ENCODE data around the gene C17orf67. TPM values are rescaled to one million over a fixed set of nuclear protein-coding genes. Genes with fewer than 3 reads are reported as not detected.

Gene C17orf67, protein sequence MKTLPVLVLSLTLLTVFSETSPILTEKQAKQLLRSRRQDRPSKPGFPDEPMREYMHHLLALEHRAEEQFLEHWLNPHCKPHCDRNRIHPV
- total RNA-seq = 3.7 and 4.2 TPM in 2 replicates

- DNase-seq (ENCODE audit: low spot score) = peak; percentile 97
- H3K4me1 Mint-ChIP-seq (ENCODE audit: low read depth) = peaks cover 43% of the 10 kb centered on the region
Observed at GRCh38 chr17:56833809-56834379, at the start of gene C17orf67, which contains the start of gene DGKE. Gene C17orf67, minus strand, starts transcription at chr17:56833920. Its CDS starts 18,110 bp downstream, at chr17:56815810. Gene DGKE, plus strand, starts transcription at chr17:56834151. Its CDS starts 645 bp downstream, at chr17:56834796.

DNA sequence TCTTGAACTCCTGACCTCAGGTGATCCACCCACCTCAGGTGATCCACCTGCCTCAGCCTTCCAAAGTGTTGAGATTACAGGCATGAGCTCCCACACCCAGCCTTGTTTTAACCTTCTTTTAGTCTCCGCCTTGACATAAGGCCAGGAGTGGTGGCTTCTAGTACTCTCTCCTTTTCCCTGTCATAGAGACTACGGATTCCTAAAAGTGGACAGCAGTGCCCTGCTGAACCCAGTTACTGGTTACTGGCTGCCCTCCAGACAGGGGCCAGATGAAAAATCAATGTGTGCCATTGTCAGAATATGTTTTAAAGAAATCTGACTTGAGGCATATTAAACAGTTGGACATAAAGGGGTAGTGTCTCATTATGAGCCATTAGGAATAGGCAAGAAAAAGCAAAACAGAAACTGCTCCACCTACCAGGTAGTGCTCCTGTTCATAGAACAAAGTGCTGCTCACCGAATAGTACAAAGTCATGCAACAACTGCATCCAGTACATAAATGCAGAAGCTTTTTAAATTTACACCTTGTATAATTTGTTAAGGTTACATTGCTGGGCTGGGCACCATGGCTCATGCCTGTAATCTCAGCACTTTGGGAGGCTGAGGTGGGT, 48.1 kb upstream of the C17orf67 start:
- no peak for DNase-seq (ENCODE audit: low spot score)
- Mint-ChIP-seq H3K27ac (no peak overlapping the region), H3K27me3 (ENCODE audit: low read depth) (no peaks in the 10 kb centered on the region), H3K36me3 (ENCODE audit: low read depth) (peaks cover 18% of the 10 kb centered on the region), H3K9me3 (no peaks in the 10 kb centered on the region), H3K4me1 (ENCODE audit: low read depth) (peaks cover 5% of the 10 kb centered on the region), H3K4me3 (ENCODE audit: low read depth) (no peak overlapping the region)
- intact Hi-C loops (cut with micrococcal nuclease) = no loop called here

More at GRCh38 chr17:56833809-56834379, at the start of gene C17orf67, which contains the start of gene DGKE:
- no peaks in the 10 kb centered on the region for H3K9me3 Mint-ChIP-seq
- H3K27ac Mint-ChIP-seq = peak within 1 kb of the TSS; percentile 93
- H3K4me3 Mint-ChIP-seq (ENCODE audit: low read depth) = peak within 1 kb of the TSS; percentile 94
- H3K36me3 Mint-ChIP-seq (ENCODE audit: low read depth) = peaks cover 53% of the 10 kb centered on the region
- H3K27me3 Mint-ChIP-seq (ENCODE audit: low read depth) = no peaks in the 10 kb centered on the region
- intact Hi-C loops (cut with micrococcal nuclease) = loop anchor here (1.0 to 5.0 kb wide), 5 partner anchors 47 to 251 kb away; partner anchors contain the start of genes AKAP1, COIL and TRIM25

GRCh38 chr17:56880571-56880970, 46.9 kb upstream of the C17orf67 start:
- Mint-ChIP-seq H3K4me3 (ENCODE audit: low read depth) (no peak overlapping the region), H3K36me3 (ENCODE audit: low read depth) (peaks cover 11% of the 10 kb centered on the region), H3K27ac (no peak overlapping the region), H3K9me3 (no peaks in the 10 kb centered on the region), H3K4me1 (ENCODE audit: low read depth) (peaks cover 5% of the 10 kb centered on the region), H3K27me3 (ENCODE audit: low read depth) (no peaks in the 10 kb centered on the region)
- no peak for DNase-seq (ENCODE audit: low spot score)
- intact Hi-C loops (cut with micrococcal nuclease) = no loop called here

DNA sequence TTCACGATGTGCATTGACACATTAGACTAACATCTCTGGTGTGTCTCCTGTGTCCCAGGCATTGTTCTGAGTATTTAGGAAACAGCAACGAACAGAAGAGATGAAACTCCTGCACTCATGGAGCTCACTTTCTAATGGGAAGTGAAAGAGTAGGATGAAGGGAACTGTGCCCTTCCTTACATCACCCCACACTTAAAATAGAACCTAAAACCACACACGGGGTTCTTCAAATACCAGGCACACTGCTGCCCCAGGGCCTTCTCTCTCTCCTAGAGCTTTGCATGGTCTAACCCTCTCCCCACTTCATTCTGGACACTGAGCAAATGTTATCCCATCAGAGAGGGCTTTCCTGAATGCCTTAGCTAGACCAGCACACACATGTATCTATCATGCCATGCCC, 46.4 kb upstream of the C17orf67 start:
- H3K27ac Mint-ChIP-seq = no peak overlapping the region

GRCh38 chr17:56879280-56879679, 45.6 kb upstream of the C17orf67 start:
- H3K4me1 Mint-ChIP-seq (ENCODE audit: low read depth) = no peaks in the 10 kb centered on the region
- H3K36me3 Mint-ChIP-seq (ENCODE audit: low read depth) = peaks cover 5% of the 10 kb centered on the region
- H3K9me3 Mint-ChIP-seq = no peaks in the 10 kb centered on the region
- no peaks in the 10 kb centered on the region for H3K27me3 Mint-ChIP-seq (ENCODE audit: low read depth)
- no peak overlapping the region for H3K27ac Mint-ChIP-seq
- DNase-seq (ENCODE audit: low spot score) = no peak
- intact Hi-C loops (cut with micrococcal nuclease) = no loop called here
- H3K4me3 Mint-ChIP-seq (ENCODE audit: low read depth) = no peak overlapping the region

More for the DNA sequence above, 46.4 kb upstream of the C17orf67 start:
- no peaks in the 10 kb centered on the region for H3K27me3 Mint-ChIP-seq (ENCODE audit: low read depth)
- no peak overlapping the region for H3K4me3 Mint-ChIP-seq (ENCODE audit: low read depth)
- H3K9me3 Mint-ChIP-seq = no peaks in the 10 kb centered on the region
- intact Hi-C loops (cut with micrococcal nuclease) = no loop called here
- DNase-seq (ENCODE audit: low spot score) = no peak
- H3K36me3 Mint-ChIP-seq (ENCODE audit: low read depth) = peaks cover 7% of the 10 kb centered on the region
- H3K4me1 Mint-ChIP-seq (ENCODE audit: low read depth) = peaks cover 2% of the 10 kb centered on the region

DNA sequence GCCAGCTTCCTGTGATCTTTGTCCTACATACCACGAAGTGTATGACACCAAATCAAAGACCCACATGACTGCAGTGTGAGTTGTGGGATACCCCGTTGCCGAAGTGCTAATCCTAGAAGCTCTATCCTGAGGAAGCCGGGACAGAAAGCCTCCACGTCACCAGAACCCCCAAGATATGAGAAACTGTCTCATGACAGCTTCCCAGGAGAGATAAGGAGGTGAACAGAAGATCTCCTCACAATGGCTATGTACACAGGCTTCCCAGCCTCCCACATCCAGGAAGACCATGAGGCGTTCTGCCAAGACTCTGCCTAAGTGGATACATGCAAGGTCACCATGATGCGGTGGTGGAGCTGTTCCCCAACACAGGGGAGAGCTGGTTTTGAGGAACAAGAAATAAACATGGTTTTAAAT, 43.1 kb upstream of the C17orf67 start:
- Mint-ChIP-seq H3K4me1 (ENCODE audit: low read depth) (no peaks in the 10 kb centered on the region), H3K27me3 (ENCODE audit: low read depth) (peaks cover 3% of the 10 kb centered on the region), H3K36me3 (ENCODE audit: low read depth) (no peaks in the 10 kb centered on the region), H3K4me3 (ENCODE audit: low read depth) (no peak overlapping the region), H3K27ac (no peak overlapping the region), H3K9me3 (no peaks in the 10 kb centered on the region)
- intact Hi-C loops (cut with micrococcal nuclease) = no loop called here
- no peak for DNase-seq (ENCODE audit: low spot score)

DNA sequence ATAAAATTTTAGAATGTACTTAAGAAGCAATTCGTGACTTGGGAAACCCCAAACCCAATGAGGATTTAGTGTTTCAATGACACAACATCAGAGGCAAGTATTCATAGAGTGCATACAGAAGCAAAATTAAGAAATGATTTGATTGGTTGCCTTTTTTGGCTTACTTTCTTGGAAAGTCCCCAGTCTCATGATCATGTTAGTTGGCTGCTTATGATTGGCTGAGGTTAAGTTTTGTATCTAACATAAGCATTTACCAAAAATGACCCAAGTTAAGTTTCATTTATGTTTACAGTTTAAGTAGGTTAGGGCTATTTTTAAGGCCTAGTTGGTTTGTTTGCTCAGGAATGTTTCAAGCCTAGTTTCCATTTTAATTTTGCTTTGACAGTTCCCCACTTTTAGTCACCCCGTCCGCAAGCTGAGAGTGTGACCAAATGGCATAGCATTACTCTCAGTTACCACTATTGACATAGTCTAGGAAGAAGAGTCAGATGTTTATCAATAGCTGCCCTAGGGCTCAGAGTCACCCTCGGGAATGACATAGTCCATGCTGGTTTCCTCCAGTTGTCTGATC, 36.4 kb upstream of the C17orf67 start:
- intact Hi-C loops (cut with micrococcal nuclease) = no loop called here
- Mint-ChIP-seq H3K27me3 (ENCODE audit: low read depth) (peaks cover 3% of the 10 kb centered on the region), H3K4me3 (ENCODE audit: low read depth) (no peak overlapping the region), H3K9me3 (no peaks in the 10 kb centered on the region), H3K4me1 (ENCODE audit: low read depth) (peaks cover 8% of the 10 kb centered on the region), H3K27ac (peak overlapping the region; percentile 42), H3K36me3 (ENCODE audit: low read depth) (peaks cover 15% of the 10 kb centered on the region)
- DNase-seq (ENCODE audit: low spot score) = no peak

GRCh38 chr17:56868716-56869115, 35.0 kb upstream of the C17orf67 start:
- H3K36me3 Mint-ChIP-seq (ENCODE audit: low read depth) = peaks cover 21% of the 10 kb centered on the region
- no peak overlapping the region for H3K4me3 Mint-ChIP-seq (ENCODE audit: low read depth)
- intact Hi-C loops (cut with micrococcal nuclease) = no loop called here
- H3K4me1 Mint-ChIP-seq (ENCODE audit: low read depth) = peaks cover 8% of the 10 kb centered on the region
- no peak for DNase-seq (ENCODE audit: low spot score)
- no peaks in the 10 kb centered on the region for H3K9me3 Mint-ChIP-seq
- H3K27ac Mint-ChIP-seq = no peak overlapping the region
- H3K27me3 Mint-ChIP-seq (ENCODE audit: low read depth) = peaks cover under 1% of the 10 kb centered on the region

DNA sequence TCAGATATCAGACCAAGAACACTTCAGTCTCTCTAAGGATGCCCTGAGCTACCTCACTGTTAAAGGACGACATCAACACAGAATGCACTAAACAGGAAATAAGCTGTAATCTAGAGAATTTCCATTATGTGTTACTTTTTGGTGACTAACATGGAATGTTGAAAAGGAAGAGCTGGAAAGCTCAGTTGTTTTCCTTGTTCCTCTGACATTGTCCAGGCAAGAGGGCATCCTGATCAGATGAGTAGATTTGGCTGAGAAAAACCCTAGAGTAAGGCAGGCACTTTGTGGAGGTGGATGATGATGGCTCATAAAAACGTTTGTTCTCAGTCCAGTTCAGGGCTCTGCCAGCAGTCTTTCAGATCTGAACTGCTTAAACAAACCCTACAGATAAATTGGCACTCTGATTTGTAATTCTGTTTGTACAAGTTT, 34.2 kb upstream of the C17orf67 start:
- Mint-ChIP-seq H3K36me3 (ENCODE audit: low read depth) (peaks cover 23% of the 10 kb centered on the region), H3K9me3 (no peaks in the 10 kb centered on the region), H3K27ac (no peak overlapping the region), H3K4me1 (ENCODE audit: low read depth) (peaks cover 8% of the 10 kb centered on the region), H3K27me3 (ENCODE audit: low read depth) (no peaks in the 10 kb centered on the region), H3K4me3 (ENCODE audit: low read depth) (no peak overlapping the region)
- intact Hi-C loops (cut with micrococcal nuclease) = no loop called here
- DNase-seq (ENCODE audit: low spot score) = no peak

GRCh38 chr17:56866496-56866895, 32.8 kb upstream of the C17orf67 start:
- Mint-ChIP-seq H3K27me3 (ENCODE audit: low read depth) (no peaks in the 10 kb centered on the region), H3K4me1 (ENCODE audit: low read depth) (peaks cover 8% of the 10 kb centered on the region), H3K9me3 (no peaks in the 10 kb centered on the region), H3K4me3 (ENCODE audit: low read depth) (no peak overlapping the region), H3K27ac (no peak overlapping the region), H3K36me3 (ENCODE audit: low read depth) (peaks cover 37% of the 10 kb centered on the region)
- no peak for DNase-seq (ENCODE audit: low spot score)
- intact Hi-C loops (cut with micrococcal nuclease) = no loop called here

- Mint-ChIP-seq H3K27ac (no peak overlapping the region), H3K4me3 (ENCODE audit: low read depth) (no peak overlapping the region), H3K36me3 (ENCODE audit: low read depth) (peaks cover 41% of the 10 kb centered on the region), H3K9me3 (no peaks in the 10 kb centered on the region), H3K27me3 (ENCODE audit: low read depth) (no peaks in the 10 kb centered on the region), H3K4me1 (ENCODE audit: low read depth) (peaks cover 8% of the 10 kb centered on the region)
- no peak for DNase-seq (ENCODE audit: low spot score)
- intact Hi-C loops (cut with micrococcal nuclease) = no loop called here
Observed at GRCh38 chr17:56866076-56866475, 32.4 kb upstream of the C17orf67 start.

GRCh38 chr17:56863974-56864373, 30.3 kb upstream of the C17orf67 start:
- intact Hi-C loops (cut with micrococcal nuclease) = no loop called here
- Mint-ChIP-seq H3K36me3 (ENCODE audit: low read depth) (peaks cover 43% of the 10 kb centered on the region), H3K9me3 (no peaks in the 10 kb centered on the region)

GRCh38 chr17:56861899-56862298, 28.2 kb upstream of the C17orf67 start:
- H3K27me3 Mint-ChIP-seq (ENCODE audit: low read depth) = no peaks in the 10 kb centered on the region
- peaks cover 59% of the 10 kb centered on the region for H3K36me3 Mint-ChIP-seq (ENCODE audit: low read depth)
- H3K27ac Mint-ChIP-seq = no peak overlapping the region
- H3K4me1 Mint-ChIP-seq (ENCODE audit: low read depth) = no peaks in the 10 kb centered on the region
- intact Hi-C loops (cut with micrococcal nuclease) = no loop called here
- H3K4me3 Mint-ChIP-seq (ENCODE audit: low read depth) = no peak overlapping the region
- no peaks in the 10 kb centered on the region for H3K9me3 Mint-ChIP-seq
- DNase-seq (ENCODE audit: low spot score) = no peak

More at GRCh38 chr17:56863974-56864373, 30.3 kb upstream of the C17orf67 start:
- Mint-ChIP-seq H3K27ac (no peak overlapping the region), H3K4me3 (ENCODE audit: low read depth) (no peak overlapping the region), H3K27me3 (ENCODE audit: low read depth) (no peaks in the 10 kb centered on the region), H3K4me1 (ENCODE audit: low read depth) (no peaks in the 10 kb centered on the region)
- no peak for DNase-seq (ENCODE audit: low spot score)

Data from activated T-helper 2 cell treated with anti-CD3 and anti-CD28 coated beads, Interferon-gamma antibody, Interleukin-2, Interleukin-4, amounts not matched to agents 10 μg/mL and 5 μg/mL and 100 μg/mL, durations not matched to agents 14 hours and 24 hours and 36 hours (primary cell).